GM19239 (cell line): Measurements from ENCODE around the gene ARFGEF2.
"Not testable (repeated sequence)": the region's sequence is repeated elsewhere in the genome, so short reads cannot be mapped to it uniquely, and the experiment has no call there.

ENCODE experiments used
- DNase-seq: peaks from one replicate; pipeline ENCODE4 v3.0.0; 2011; ENCODE audit warnings: low spot score; ENCODE audit not compliant: insufficient read length
- FAIRE-seq: peaks from 2 replicates; lab custom pipeline; 2011; peaks lifted over from hg19 to GRCh38; lab: Jason Lieb, UNC

The ARFGEF2 gene

DNA sequence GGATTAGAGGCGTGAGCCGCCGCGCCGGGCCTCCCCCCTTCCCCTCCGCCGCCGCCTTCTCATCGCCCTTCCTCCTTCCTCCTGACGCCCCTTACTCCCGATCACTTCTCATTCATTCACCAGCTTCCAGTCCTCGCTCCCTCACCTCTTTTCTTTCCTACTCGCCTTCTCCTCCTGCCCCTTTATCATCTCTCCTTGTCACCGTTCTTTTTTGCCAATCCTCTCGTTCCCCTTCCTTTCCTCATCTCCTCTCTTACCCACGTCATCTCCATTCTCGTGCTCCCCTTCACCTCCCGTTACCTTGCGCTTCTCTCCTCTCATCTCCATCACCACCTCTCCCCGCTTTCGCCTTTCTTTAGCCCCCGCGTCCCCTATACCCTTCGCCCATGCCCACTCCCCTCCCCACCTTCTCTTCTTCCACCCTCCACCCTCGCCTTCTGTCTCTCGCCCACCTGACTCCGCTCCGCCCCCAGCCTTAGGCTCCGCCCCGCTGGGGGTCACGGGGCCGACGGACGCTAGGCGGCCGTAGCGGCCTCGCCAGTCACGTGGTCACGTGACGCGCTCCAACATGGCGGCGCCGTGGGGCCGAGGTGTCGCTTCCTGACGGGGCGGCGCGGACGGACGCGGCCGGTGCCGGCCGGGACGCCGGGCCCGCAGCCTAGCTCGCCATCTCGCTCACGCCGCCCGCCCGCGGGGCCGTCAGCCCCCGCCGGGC, at the start of gene ARFGEF2:
TSS of gene ARFGEF2 (plus strand) at position 544 of the 715 bp plus-strand sequence. CDS start 179 bp downstream, outside the sequence.
- peak; percentile 93 for DNase-seq
- FAIRE-seq, result peak; percentile 90

DNA sequence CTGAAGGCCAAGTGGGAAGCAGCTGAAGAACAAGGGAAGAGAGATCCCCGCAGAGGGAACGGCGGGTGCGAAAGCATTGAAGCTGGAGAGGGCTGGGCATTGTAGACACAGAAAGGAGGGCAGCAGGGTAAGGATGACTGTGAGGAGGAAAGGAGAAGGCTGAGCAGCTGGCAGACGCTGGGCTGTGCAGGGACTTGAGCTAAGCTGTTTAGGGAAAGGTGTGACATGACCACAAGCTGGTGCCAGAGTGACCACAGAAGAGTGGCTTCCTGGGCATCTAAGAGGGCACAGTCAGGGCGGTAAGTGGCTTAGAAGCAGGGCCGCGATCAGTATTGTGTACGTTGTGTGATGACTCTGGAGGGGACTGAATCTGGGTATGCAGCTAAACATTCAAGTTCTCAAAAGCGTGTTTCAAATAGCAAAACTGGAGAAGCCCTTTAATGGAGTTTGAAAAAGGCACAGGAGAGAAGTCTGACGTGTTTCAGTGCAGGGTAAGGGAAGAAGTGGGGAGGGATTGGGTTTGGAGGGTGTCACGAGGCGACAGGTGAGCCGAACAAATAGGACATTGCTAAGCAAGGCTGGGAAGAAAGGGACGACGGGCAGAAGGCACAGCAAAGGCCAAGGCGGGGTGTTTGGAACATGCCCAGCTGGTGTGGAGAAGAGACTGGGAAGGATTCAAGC, 46.1 kb upstream of the ARFGEF2 start:
- no peak for DNase-seq
- FAIRE-seq, result no peak

DNA sequence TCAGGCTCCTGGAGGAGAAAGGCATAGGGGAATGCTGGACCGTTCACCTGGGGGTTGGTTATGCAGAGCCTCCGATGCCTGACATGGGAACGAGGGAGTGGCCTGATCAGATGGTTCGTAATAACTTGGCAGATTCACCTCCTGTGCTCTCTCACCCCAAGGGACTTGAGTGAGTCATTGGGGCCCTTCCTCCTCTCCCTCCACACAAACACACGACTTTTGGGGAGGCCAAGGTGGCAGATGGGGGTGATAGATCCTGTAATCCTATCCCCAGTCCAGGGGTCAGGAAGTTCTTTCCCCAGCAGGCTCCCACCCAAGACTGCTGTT, 45.6 kb upstream of the ARFGEF2 start:
- DNase-seq (no peak), FAIRE-seq (no peak)

DNA sequence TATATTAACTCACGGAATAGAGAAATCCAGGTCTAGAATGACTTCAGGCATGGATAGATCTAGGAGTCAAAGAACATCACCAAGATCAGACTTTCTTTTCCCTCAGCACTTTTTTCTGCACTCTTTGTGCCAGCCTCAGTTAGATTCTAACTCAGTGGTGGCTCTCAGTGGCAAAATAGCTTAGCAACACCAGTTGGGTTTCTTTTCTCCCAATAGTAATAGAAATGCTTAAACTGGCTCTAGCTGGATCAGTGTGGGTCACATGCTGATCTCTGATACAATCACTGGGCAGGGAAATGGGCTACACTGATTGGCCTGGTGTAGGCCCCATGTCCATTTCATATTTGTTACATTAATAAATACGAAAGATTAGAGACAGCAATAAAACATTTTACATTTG, 44.2 kb upstream of the ARFGEF2 start:
- FAIRE-seq (no peak), DNase-seq (no peak)

- DNase-seq (no peak), FAIRE-seq (no peak)
Observed at GRCh38 chr20:48878534-48879248, 42.8 kb upstream of the ARFGEF2 start.

DNA sequence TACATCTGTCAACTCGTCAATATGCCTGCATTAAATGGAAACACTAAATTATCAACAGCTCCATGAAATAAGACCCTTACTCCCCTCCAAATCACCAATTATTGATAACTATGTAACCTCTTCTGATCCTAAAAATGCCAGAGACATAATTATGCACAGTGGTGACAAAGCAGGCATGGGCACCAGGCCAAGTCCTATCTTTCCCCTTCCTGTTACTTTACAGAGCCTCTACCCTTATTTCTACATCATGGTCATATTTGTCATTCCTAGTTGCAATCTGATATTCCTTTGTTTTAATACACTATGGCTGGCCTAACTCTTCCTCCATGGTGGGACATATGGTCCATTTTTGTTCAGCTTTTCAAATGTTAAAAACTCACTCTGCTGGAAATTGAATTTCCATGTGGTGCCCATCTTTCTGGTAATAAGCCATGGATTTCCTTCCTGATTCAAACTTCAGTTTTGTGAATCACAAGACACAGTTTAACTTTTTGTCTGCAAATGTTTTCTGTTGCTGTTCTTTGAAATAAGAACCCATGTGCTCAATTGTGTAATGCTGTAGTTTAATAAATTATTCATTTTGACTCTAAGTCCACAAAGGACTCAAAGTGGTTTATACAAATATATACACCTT, 41.8 kb upstream of the ARFGEF2 start:
- DNase-seq (no peak), FAIRE-seq (no peak)

DNA sequence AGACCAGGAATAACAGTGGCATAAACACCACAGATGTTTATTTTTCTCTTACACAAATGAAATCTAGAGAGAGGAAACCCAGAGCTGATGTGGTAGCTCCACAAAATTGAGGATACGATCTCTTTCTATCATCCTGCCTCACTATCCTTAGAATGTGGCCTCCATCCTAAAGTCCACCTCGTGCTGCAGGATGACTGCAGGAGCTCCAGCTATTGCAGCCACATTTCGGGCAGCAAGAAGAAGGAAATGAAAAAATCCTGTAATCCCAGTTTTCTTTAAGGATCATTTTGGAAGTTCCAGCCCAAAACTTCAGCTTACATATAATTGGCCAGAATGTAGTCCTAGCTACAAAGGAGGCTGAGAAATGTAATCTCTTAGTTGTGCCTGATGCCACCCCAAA, 41.2 kb upstream of the ARFGEF2 start:
- DNase-seq (no peak), FAIRE-seq (no peak)

DNA sequence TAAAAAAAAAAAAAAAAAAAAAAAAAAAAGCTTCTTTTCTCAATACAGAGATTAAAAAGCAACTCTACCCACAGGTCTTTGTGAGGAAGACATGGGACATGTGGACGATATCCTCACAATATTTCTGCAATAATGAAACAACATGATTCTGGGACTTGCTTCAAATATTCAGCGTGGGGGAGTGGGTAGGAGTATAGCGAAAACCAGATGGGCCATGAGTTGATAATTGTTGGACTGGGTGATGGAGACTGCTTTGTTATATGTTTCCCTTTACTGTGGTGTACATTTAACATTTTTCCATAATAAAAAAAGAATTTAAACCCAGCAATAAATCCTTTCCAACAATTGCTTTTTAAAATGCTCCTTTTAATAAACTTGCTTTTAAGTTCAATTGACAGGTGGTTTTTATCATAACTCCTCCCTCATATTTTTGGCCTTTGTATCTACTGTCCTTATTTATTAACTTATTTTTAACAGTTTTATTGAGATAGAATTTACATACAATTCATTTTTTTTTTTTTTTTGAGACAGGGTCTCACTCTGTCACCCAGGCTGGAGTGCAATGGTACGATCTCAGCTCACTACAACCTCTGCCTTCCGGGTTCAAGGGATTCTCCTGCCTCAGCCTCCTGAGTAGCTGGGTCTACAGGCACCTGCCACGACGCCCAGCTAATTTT, 40.4 kb upstream of the ARFGEF2 start:
- no peak for FAIRE-seq
- no peak for DNase-seq

- DNase-seq, result no peak
- no peak for FAIRE-seq
Observed at GRCh38 chr20:48885237-48885636, 36.3 kb upstream of the ARFGEF2 start.

- DNase-seq (no peak), FAIRE-seq (no peak)
Observed at GRCh38 chr20:48886194-48886593, 35.3 kb upstream of the ARFGEF2 start.

DNA sequence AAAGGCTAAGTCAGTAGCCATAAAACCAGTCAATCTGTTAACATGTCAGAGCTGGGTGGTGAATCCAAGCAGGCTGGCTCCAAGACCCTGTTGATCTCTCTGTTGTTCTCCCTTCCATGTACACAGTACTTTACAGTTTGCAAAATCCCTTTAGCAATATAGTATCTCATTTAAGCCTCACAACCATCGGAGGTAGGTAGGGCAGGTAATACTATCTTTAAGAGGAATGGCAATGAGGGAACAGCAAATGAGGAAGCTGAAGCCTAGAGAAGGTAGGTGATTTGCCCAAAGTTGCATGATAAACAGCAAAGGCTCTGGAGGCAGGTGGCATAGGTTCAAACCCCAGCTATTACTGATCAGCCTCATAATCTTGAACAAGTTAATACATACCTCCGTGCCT, 34.7 kb upstream of the ARFGEF2 start:
- FAIRE-seq (no peak), DNase-seq (no peak)

DNA sequence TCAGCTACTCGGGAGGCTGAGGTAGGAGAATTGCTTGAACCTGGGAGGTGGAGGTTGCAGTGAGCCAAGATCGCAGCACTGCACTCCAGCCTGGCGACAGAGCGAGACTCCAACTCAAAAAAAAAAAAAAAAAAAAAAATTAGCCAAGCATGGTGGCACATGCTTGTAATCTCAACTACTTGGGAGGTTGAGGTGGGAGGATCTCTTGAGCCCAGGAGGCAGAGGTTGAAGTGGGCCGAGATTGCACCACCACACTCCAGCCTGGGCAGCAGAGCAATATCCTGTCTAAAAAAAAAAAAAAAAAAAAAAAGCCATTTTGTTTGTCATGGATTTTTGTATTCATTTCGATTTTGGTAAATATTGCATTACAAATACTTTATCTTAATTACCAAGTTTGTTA, 33.0 kb upstream of the ARFGEF2 start:
- FAIRE-seq, DNase-seq: not testable (repeated sequence)

DNA sequence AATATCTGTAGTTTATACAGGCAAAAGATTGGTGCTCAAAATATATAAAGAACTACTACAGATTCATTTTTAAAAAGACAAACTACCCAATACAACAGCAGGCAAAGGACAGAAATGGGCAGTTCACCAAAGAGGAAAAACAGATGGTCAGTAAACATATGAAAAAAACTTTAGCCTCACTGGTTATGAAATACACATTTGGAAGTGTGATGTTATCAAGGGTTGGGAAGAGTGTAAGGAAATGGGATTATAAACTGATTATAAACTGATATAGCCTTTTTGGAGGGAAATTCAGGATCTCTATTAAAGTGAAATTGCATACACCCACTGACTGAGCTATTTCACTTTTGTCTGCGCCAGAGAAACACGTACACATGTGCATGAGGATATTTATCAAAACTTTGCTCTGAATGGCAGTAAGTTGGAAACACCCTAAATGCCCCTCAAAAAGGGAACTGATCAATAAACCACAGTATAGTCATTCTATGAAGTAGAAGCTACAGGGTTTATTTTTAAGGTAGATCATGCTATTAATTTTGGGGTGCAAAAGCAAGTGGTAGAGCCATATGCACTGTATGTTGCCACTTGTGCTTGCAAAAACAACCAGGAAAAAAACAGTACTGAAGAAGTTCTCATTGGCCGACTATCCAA, 32.2 kb upstream of the ARFGEF2 start:
- FAIRE-seq (no peak), DNase-seq (no peak)

DNA sequence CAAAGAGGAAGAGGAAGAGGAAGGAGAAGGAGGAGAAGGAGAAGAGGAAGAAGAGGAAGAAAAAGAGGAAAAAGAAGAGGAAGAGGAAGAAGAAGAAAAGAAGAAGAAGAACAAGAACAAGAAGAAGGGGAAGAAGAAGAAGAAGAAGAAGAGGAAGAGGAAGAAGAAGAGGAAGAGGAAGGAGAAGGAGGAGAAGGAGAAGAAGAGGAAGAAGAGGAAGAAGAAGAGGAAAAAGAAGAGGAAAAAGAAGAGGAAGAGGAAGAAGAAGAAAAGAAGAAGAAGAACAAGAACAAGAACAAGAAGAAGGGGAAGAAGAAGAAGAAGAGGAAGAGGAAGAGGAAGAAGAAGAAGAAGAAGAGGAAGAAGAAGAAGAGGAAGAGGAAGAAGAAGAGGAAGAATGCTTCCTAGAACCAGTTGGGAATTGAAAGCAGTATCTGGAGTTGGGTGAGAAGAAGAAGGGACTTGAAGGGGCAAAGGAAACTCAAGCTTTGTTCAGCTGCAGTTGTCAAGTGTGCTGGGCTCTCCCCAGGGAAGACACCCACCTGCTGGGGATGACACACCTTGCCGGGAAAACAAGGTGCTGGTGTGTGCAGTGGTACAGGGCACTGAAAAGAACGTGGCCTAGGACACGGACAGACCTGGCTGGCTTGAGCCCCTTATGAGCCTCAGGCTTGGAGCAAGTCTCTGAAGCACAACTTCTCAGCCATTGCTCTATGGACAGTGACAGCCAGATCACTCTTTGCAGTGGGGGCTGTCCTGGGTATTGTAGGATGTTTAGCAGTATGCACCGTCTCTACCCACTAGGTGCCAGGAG, 30.1 kb upstream of the ARFGEF2 start:
- no peak for FAIRE-seq
- no peak for DNase-seq

GRCh38 chr20:48892049-48892470, 29.5 kb upstream of the ARFGEF2 start:
- FAIRE-seq, result no peak
- DNase-seq, result no peak

- FAIRE-seq (no peak), DNase-seq (no peak)
Observed at GRCh38 chr20:48892891-48893290, 28.6 kb upstream of the ARFGEF2 start.

GRCh38 chr20:48893374-48893773, 28.1 kb upstream of the ARFGEF2 start:
- DNase-seq, result no peak
- FAIRE-seq, result no peak

DNA sequence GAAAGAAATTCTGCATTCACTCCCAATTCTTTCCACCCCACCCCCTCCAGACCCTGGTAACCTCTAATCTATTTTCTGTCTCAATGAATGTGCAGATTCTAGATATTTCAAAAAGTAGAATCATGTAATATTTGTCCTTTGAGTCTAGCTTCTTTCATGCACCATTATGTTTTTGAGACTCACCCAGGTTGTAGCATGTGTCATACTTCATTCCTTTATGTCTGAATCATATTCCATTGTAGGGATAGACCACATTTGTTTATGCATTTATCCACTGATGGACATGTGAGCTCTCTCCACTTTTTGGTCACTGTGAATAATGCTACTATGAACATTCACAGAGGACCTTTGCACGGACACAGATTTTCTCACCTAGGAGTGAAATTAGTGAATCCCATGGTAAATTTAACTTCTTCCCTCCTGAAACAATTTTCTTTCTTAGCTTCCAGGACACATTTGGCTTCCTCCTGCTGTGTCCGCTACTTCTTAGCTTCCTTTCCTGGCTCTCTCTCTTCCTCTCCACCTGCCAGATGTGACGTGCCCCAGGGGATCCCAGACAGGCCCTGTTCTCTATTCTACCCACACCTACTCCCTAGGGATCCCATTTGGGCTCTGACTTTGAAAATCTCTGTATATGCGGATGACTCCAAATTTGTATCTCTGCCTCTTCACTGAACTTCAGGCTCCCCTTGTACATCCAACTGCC, 24.1 kb upstream of the ARFGEF2 start:
- DNase-seq (no peak), FAIRE-seq (no peak)
